Heart right ventricle (tissue), 16 donors: ENCODE measurements around the gene GBP7. TPM values are rescaled to one million over a fixed set of nuclear protein-coding genes. Genes with fewer than 3 reads are reported as not detected.

ENCODE experiments used
- ATAC-seq, 8 donors: fragments of 200-7000 bp; cut with Tn5 transposase; one replicate each; pipeline ENCODE4 v1.9.1; 2020; ENCODE audit warnings: mild to moderate bottlenecking in 8 of 8, moderate library complexity in 8 of 8, moderate number of reproducible peaks in 1 of 8
- DNase-seq, 2 donors: peaks; one replicate each; pipeline ENCODE4 v3.0.0-alpha.2; 2020
- H3K27ac ChIP-seq, 10 donors: fragments of 200-600 bp; sonication (generic) in 2 of 10; one replicate each; pipeline versions ENCODE4 v1.5.0 to v1.8.0; 2020 to 2022; ENCODE audit warnings: mild to moderate bottlenecking in 3 of 10
- H3K27me3 ChIP-seq, 7 donors: fragments of 200-600 bp; one replicate each; pipeline ENCODE4 v1.8.0; 2021 to 2022; ENCODE audit warnings: mild to moderate bottlenecking in 2 of 7
- H3K36me3 ChIP-seq, 9 donors: fragments of 200-600 bp; sonication (generic) in 1 of 9; one replicate each; pipeline versions ENCODE4 v1.5.0 to v1.8.0; 2020 to 2022; ENCODE audit warnings: mild to moderate bottlenecking in 2 of 9
- H3K4me1 ChIP-seq, 9 donors: fragments of 200-600 bp; sonication (generic) in 1 of 9; one replicate each; pipeline versions ENCODE4 v1.5.0 to v1.8.0; 2020 to 2022; ENCODE audit warnings: mild to moderate bottlenecking in 4 of 9
- H3K4me3 ChIP-seq, 10 donors: fragments of 200-600 bp; sonication (generic) in 2 of 10; one replicate each; pipeline versions ENCODE4 v1.5.0 to v1.8.0; 2020 to 2022; ENCODE audit warnings: mild to moderate bottlenecking in 7 of 10, moderate library complexity in 2 of 10
- H3K9me3 ChIP-seq, 11 donors: fragments of 200-600 bp in 10 of 11; sonication (generic) in 2 of 11; one replicate each; pipeline versions ENCODE4 v1.5.0 to v1.8.0; 2013 to 2022; ENCODE audit warnings: mild to moderate bottlenecking in 2 of 11, control low read depth in 1 of 11, moderate library complexity in 1 of 11
- WGBS, 2 donors: extraction: QIAGEN DNeasy Blood & Tissue Kit; methylation state at CpG; one replicate each; pipeline ENCODE4 v1.1.7; 2013; ENCODE audit warnings: inconsistent platforms in 1 of 2; 5-methylcytosine and 5-hydroxymethylcytosine counted together
- intact Hi-C, 10 donors: fragments of 100-400 bp; cut with DNase I; formaldehyde crosslinking; loops; one replicate each; pipeline versions ENCODE4 v1.11.1 to v1.14.2; 2022
- polyA plus RNA-seq, 2 donors: library from polyadenylated mRNA; stranded (reverse); fragments of 200-250 nt; gene quantifications; one replicate each; pipeline ENCODE4 v1.2.3, GENCODE V29; 2013
- total RNA-seq, 10 donors: library from RNA; stranded (reverse); fragmentation: NEBNext Ultra II Directional in 3 of 10; extraction: Animal tissue kit (Norgen Biotek cat#: 25700) in 3 of 10; gene quantifications; one replicate each; pipeline versions ENCODE4 v1.2.1 to v1.2.4, GENCODE V29; 2021 to 2023
- TF ChIP-seq, protein P1 (sequence below), 9 donors: fragments of 200-600 bp; sonication (generic) in 2 of 9; IDR thresholded peaks; one replicate each; pipeline versions ENCODE4 v1.5.0 to v1.8.0; 2021 to 2022; ENCODE audit warnings: antibody characterized with exemption in 9 of 9, mild to moderate bottlenecking in 5 of 9, moderate library complexity in 1 of 9
- donor health status: Arrhythmogenic right ventricular cardiomyopathy.
- donor health status: ischemic (EF 13 %, LVEDD 7.1; RV severe dilation, severe dysfunction).
- donor health status: healthy with polysubstance abuse.
- donor health status: DM: no; HTN: yes; CAD: no.
- donor health status: DM: no; HTN: no; CAD: no.
- donor health status: ischemic (EF 25% LVEDD 6.9; RV normal size, moderate dysfunction).
- donor health status: ischemic (EF 25% LVEDD 5.7; RV mildly dilated, moderate dysfunction).
- donor health status: healthy.
- donor health status: DM: yes; HTN: yes; CAD: no.
- donor health status: Ischemic cardiomyopathy.
- donor health status: ischemic (EF 35%, LVEDD 5.7; RV mildly dilated, moderate dysfunction).
- donor health status: nonischemic (EF 11% LVEDD 7.7; RV severe dilation, severe dysfunction).
- donor health status: DM: yes; HTN: yes; CAD: no.
- donor health status: PGD.
- donor health status: ischemic (EF 29% LVEDD 5.4; RV normal size, mild dysfunction).
- donor health status: nonischemic (EF 23%, LVEDD 6.1; RV moderate dilation, normal function).

The GBP7 gene
- total and polyA plus RNA-seq, 12 donors = 0.17 to 0.42 TPM; not detected in 10

- H3K36me3 ChIP-seq = no peaks in the 10 kb centered on the region
- ATAC-seq (peak in 1 of 8 donors; percentile 41), DNase-seq (no peak)
- H3K4me1 ChIP-seq = no peaks in the 10 kb centered on the region
- no peaks in the 10 kb centered on the region for H3K27me3 ChIP-seq
- WGBS, 2 donors = 70 to 76% methylated on average over 3 of the region's 3 CpGs
- H3K27ac ChIP-seq = no peak overlapping the region
- TF ChIP-seq, protein P1, sequence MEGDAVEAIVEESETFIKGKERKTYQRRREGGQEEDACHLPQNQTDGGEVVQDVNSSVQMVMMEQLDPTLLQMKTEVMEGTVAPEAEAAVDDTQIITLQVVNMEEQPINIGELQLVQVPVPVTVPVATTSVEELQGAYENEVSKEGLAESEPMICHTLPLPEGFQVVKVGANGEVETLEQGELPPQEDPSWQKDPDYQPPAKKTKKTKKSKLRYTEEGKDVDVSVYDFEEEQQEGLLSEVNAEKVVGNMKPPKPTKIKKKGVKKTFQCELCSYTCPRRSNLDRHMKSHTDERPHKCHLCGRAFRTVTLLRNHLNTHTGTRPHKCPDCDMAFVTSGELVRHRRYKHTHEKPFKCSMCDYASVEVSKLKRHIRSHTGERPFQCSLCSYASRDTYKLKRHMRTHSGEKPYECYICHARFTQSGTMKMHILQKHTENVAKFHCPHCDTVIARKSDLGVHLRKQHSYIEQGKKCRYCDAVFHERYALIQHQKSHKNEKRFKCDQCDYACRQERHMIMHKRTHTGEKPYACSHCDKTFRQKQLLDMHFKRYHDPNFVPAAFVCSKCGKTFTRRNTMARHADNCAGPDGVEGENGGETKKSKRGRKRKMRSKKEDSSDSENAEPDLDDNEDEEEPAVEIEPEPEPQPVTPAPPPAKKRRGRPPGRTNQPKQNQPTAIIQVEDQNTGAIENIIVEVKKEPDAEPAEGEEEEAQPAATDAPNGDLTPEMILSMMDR (IDR thresholded peaks at IDR 0.05) = no peak
- H3K9me3 ChIP-seq = no peaks in the 10 kb centered on the region
- intact Hi-C loops = loop anchor here in 1 of 10 donors (10.0 kb wide), 1 partner anchor 207 kb away; no protein-coding TSS in a partner anchor
- no peak overlapping the region for H3K4me3 ChIP-seq
Measured at GRCh38 chr1:89147678-89148658, 27.8 kb downstream of the GBP7 start.

GRCh38 chr1:89146721-89147120 lies 29.1 kb downstream of the GBP7 start:
- intact Hi-C loops = loop anchor here in 1 of 10 donors (10.0 kb wide), 1 partner anchor 208 kb away; no protein-coding TSS in a partner anchor
- ATAC-seq (no peak), DNase-seq (no peak)
- H3K27ac ChIP-seq = no peak overlapping the region
- H3K9me3 ChIP-seq = no peaks in the 10 kb centered on the region
- no peak overlapping the region for H3K4me3 ChIP-seq
- WGBS, 2 donors = 77 to 81% methylated on average over 3 of the region's 3 CpGs
- H3K36me3 ChIP-seq = no peaks in the 10 kb centered on the region
- no peaks in the 10 kb centered on the region for H3K4me1 ChIP-seq
- no peaks in the 10 kb centered on the region for H3K27me3 ChIP-seq
- TF ChIP-seq, protein P1 (IDR thresholded peaks at IDR 0.05) = no peak

DNA sequence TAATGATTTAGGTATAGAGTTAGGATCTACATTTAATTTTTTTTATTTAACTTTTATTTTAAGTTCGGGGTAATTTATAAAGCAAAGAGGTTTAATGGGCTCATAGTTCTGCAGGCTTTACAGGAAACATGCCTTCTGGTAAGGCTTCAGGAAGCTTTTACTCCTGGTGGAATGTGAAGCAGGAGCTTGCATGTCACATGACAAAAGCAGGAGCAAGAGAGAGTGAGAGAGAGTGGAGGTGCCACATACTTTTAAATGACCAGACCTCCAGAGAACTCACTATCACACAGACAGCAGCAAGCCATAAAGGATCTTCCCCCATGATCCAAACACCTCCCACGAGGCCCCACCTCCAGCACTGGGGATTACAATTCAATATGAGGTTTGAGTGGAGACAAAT lies 32.3 kb downstream of the GBP7 start:
- ATAC-seq (no peak), DNase-seq (no peak)
- intact Hi-C loops = loop anchor here in 2 of 10 donors (5.0 to 10.0 kb wide), 2 partner anchors 51 to 211 kb away; no protein-coding TSS in a partner anchor
- no peaks in the 10 kb centered on the region for H3K36me3 ChIP-seq
- no peak overlapping the region for H3K4me3 ChIP-seq
- no peaks in the 10 kb centered on the region for H3K27me3 ChIP-seq
- peaks cover 0 to 3% (median 0%) of the 10 kb centered on the region in 11 donors for H3K9me3 ChIP-seq
- WGBS, 2 donors = 83% methylated on average over 2 of the region's 2 CpGs
- TF ChIP-seq, protein P1 (IDR thresholded peaks at IDR 0.05) = no peak
- no peak overlapping the region for H3K27ac ChIP-seq
- no peaks in the 10 kb centered on the region for H3K4me1 ChIP-seq

- H3K4me1 ChIP-seq = no peaks in the 10 kb centered on the region
- 87 to 90% methylated on average over 4 of the region's 4 CpGs for WGBS, 2 donors
- TF ChIP-seq, protein P1 (IDR thresholded peaks at IDR 0.05) = no peak
- no peak overlapping the region for H3K4me3 ChIP-seq
- H3K27me3 ChIP-seq = no peaks in the 10 kb centered on the region
- peaks cover 0 to 13% (median 0%) of the 10 kb centered on the region in 11 donors for H3K9me3 ChIP-seq
- ATAC-seq (no peak), DNase-seq (no peak)
- no peaks in the 10 kb centered on the region for H3K36me3 ChIP-seq
- no peak overlapping the region for H3K27ac ChIP-seq
- intact Hi-C loops = loop anchor here in 2 of 10 donors (5.0 to 10.0 kb wide), 2 partner anchors 50 to 213 kb away; no protein-coding TSS in a partner anchor
Measured at GRCh38 chr1:89142160-89142559, 33.6 kb downstream of the GBP7 start.
